Measurements from ENCODE around the gene SLX9. TPM values are rescaled to one million over a fixed set of nuclear protein-coding genes. Genes with fewer than 3 reads are reported as not detected.
A peak's percentile ranks its signal among the peaks of the same experiment; 100 is the strongest.

Gene SLX9
- polyA plus RNA-seq, 1 donor from 2014 or later, result 15.4 TPM

GRCh38 chr21:44949161-44949778, 9.4 kb downstream of the SLX9 start:
- TF ChIP-seq EP300 (conservative IDR thresholded peaks at IDR 0.05; ENCODE audit: poor library complexity, severe bottlenecking), result no peak
- TF ChIP-seq REST (IDR thresholded peaks at IDR 0.05; ENCODE audit: borderline replicate concordance), result no peak
- no peak for TF ChIP-seq TAF1 (IDR thresholded peaks at IDR 0.05; ENCODE audit: low read depth)
- TF ChIP-seq RAD21 (conservative IDR thresholded peaks at IDR 0.05), result no peak
- TF ChIP-seq MXI1 (conservative IDR thresholded peaks at IDR 0.05; ENCODE audit: poor library complexity, severe bottlenecking), result no peak
- TF ChIP-seq POLR2AphosphoS5 (IDR thresholded peaks at IDR 0.05), result no peak
- TF ChIP-seq EZH2 (IDR thresholded peaks at IDR 0.05; ENCODE audit: borderline replicate concordance, insufficient read depth, low read length, poor library complexity, severe bottlenecking), result no peak
- no peak for TF ChIP-seq CTCF (IDR thresholded peaks at IDR 0.05; ENCODE audit: poor library complexity, severe bottlenecking)
- TF ChIP-seq SMC3 (conservative IDR thresholded peaks at IDR 0.05; ENCODE audit: poor library complexity), result no peak
- H3K36me3 ChIP-seq (ENCODE audit: insufficient read depth, low read length), result no peaks in the 10 kb centered on the region
- no peak overlapping the region for H3K4me2 ChIP-seq (ENCODE audit: low read length)
- no peaks in the 10 kb centered on the region for H3K9me3 ChIP-seq (ENCODE audit: low read length)
- no peaks in the 10 kb centered on the region for H4K20me1 ChIP-seq (ENCODE audit: insufficient read depth)
- no peaks in the 10 kb centered on the region for H3K79me2 ChIP-seq (replicated peaks; ENCODE audit: insufficient read depth, low read length)
- no peaks in the 10 kb centered on the region for H3K27me3 ChIP-seq (ENCODE audit: insufficient read depth, low read depth, low read length)
- H3K9ac ChIP-seq (ENCODE audit: low read length), result no peak overlapping the region
- no peak overlapping the region for H3K4me3 ChIP-seq (ENCODE audit: low read length)
- H2AFZ ChIP-seq (ENCODE audit: low read depth, low read length), result no peak overlapping the region
- H3F3A ChIP-seq (ENCODE audit: insufficient read depth, low read length, poor library complexity, severe bottlenecking), result no peaks in the 10 kb centered on the region
- no peak overlapping the region for H3K27ac ChIP-seq (ENCODE audit: low read length)
- H3K9me2 ChIP-seq (ENCODE audit: insufficient read depth, low read length), result no peaks in the 10 kb centered on the region

- TF ChIP-seq MXI1 (conservative IDR thresholded peaks at IDR 0.05; ENCODE audit: poor library complexity, severe bottlenecking) (no peak), RAD21 (conservative IDR thresholded peaks at IDR 0.05) (peak; percentile 89), TAF1 (IDR thresholded peaks at IDR 0.05; ENCODE audit: low read depth) (no peak), POLR2AphosphoS5 (IDR thresholded peaks at IDR 0.05) (no peak), SMC3 (conservative IDR thresholded peaks at IDR 0.05; ENCODE audit: poor library complexity) (peak; percentile 95), EZH2 (IDR thresholded peaks at IDR 0.05; ENCODE audit: borderline replicate concordance, insufficient read depth, low read length, poor library complexity, severe bottlenecking) (no peak), CTCF (IDR thresholded peaks at IDR 0.05; ENCODE audit: poor library complexity, severe bottlenecking) (peak; percentile 92), EP300 (conservative IDR thresholded peaks at IDR 0.05; ENCODE audit: poor library complexity, severe bottlenecking) (no peak)
These were observed 10.0 kb downstream of the SLX9 start for GRCh38 chr21:44949779-44950198.

More at GRCh38 chr21:44949779-44950198, 10.0 kb downstream of the SLX9 start:
- H3K27me3 ChIP-seq (ENCODE audit: insufficient read depth, low read depth, low read length), result no peaks in the 10 kb centered on the region
- H3K9me3 ChIP-seq (ENCODE audit: low read length), result no peaks in the 10 kb centered on the region
- H3F3A ChIP-seq (ENCODE audit: insufficient read depth, low read length, poor library complexity, severe bottlenecking), result no peaks in the 10 kb centered on the region
- H2AFZ ChIP-seq (ENCODE audit: low read depth, low read length), result no peak overlapping the region
- H3K9me2 ChIP-seq (ENCODE audit: insufficient read depth, low read length), result no peaks in the 10 kb centered on the region
- H3K79me2 ChIP-seq (replicated peaks; ENCODE audit: insufficient read depth, low read length), result no peaks in the 10 kb centered on the region
- no peak overlapping the region for H3K9ac ChIP-seq (ENCODE audit: low read length)
- H4K20me1 ChIP-seq (ENCODE audit: insufficient read depth), result no peaks in the 10 kb centered on the region
- no peak overlapping the region for H3K27ac ChIP-seq (ENCODE audit: low read length)
- H3K4me3 ChIP-seq (ENCODE audit: low read length), result no peak overlapping the region
- H3K36me3 ChIP-seq (ENCODE audit: insufficient read depth, low read length), result no peaks in the 10 kb centered on the region
- H3K4me2 ChIP-seq (ENCODE audit: low read length), result no peak overlapping the region
